HK-2 (cell line): ENCODE measurements around the gene NABP2.

ENCODE experiments used
- DNase-seq: peaks from one replicate; pipeline ENCODE4 v3.0.0-alpha.2; 2018; ENCODE audit not compliant: unreplicated experiment

NABP2 gene

DNA sequence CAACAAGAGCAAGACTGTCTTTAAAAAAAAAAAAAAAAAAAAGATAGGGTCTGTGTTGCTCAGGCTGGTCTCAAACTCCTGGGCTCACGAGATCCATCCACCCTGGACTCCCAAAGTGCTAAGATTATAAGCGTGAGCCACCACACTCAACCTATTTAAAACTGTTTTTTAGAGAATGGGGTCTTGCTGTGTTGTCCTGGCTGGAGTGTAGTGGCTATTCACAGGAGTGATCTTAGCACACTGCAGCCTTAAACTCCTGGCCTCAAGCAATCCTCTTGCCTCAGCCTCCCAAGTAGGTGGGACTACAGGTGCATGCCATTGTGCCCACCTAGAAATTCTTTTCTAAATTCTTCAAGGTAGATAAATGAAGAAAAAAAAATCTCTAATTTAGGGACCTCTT, 50.2 kb downstream of the NABP2 start:
- no peak for DNase-seq

DNA sequence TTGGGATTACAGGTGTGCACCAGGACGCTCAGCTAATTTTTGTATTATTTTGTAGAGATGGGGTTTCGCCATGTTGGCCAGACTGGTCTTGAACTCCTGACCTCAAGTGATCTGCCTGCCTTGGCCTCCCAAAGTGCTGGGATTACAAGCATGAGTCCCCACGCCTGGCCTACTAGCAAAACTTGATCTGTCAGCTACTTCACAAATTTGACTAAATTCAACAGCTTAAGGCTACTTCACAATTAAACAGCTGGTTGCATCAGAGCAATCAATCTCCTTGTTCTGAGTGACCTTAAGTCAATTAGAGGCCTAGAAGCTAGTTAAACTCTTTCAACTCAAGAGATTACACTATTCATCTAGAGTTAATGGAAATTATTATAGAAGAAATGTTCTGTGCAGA, 54.8 kb downstream of the NABP2 start:
- no peak for DNase-seq
